ENCODE data around the gene PDZD4.

Gene PDZD4

DNA sequence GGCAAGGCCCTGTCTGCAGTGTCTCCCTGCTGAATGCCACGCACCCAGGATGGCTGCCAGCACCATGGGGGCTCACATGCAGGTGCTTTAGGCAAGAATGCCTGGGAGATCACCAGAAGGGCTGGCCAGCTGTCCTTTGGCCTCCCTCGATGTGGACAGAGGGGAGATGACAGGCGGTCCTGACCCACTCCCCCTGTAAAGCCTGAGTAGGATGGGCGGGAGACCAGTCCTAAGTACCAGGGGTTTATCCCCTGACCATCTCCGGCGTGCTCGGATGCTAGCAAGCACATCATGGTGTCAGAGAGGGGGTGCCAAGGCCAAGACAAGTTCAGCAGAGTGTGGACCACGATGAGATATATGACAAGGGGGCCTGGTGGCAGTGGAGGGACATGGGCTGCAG is 5.3 kb downstream of the PDZD4 start:
- TF ChIP-seq EGR1 (IDR thresholded peaks at IDR 0.05): no peak
- TF ChIP-seq, protein P1, sequence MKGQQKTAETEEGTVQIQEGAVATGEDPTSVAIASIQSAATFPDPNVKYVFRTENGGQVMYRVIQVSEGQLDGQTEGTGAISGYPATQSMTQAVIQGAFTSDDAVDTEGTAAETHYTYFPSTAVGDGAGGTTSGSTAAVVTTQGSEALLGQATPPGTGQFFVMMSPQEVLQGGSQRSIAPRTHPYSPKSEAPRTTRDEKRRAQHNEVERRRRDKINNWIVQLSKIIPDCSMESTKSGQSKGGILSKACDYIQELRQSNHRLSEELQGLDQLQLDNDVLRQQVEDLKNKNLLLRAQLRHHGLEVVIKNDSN (IDR thresholded peaks at IDR 0.05): no peak
- TF ChIP-seq CREB1 (IDR thresholded peaks at IDR 0.05; ENCODE audit: low read depth): no peak
- no peak for TF ChIP-seq FOXM1 (IDR thresholded peaks at IDR 0.05; ENCODE audit: borderline replicate concordance, low read depth)
- TF ChIP-seq RAD21 (IDR thresholded peaks at IDR 0.05; ENCODE audit: low read depth): no peak
- no peak for TF ChIP-seq REST (IDR thresholded peaks at IDR 0.05; ENCODE audit: low read depth)
- TF ChIP-seq CEBPB (IDR thresholded peaks at IDR 0.05): no peak
- no peak for TF ChIP-seq YY1 (IDR thresholded peaks at IDR 0.05; ENCODE audit: low read depth)
- no peak for TF ChIP-seq TCF12 (IDR thresholded peaks at IDR 0.05; ENCODE audit: low read depth)
- no peak for TF ChIP-seq MAX (IDR thresholded peaks at IDR 0.05)
- no peak for TF ChIP-seq EP300 (IDR thresholded peaks at IDR 0.05; ENCODE audit: borderline replicate concordance)

DNA sequence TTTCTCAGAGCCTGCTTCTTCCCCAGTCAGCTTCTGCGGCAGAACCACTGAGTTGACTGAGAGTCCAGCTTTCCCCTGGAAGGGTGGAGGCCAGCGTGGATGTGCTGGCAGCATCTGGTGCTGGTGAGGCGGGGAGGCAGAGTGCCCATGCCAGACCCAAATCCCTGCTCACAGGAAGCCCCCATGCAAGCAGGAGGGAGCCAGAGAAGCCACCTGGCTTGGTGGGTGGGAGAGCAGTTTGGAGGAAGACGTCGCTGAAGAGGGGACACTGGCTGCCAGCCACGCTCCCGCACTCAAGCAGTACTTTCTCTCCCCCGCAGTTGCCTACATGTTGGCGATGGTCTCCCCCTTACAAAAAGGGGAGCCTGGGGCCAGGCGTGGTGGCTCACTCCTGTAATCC is 6.0 kb downstream of the PDZD4 start:
- TF ChIP-seq, protein P1 (IDR thresholded peaks at IDR 0.05): no peak
- TF ChIP-seq ZBTB7A (IDR thresholded peaks at IDR 0.05; ENCODE audit: low read depth) (no peak), TAF1 (IDR thresholded peaks at IDR 0.05; ENCODE audit: low read depth) (no peak), TCF12 (IDR thresholded peaks at IDR 0.05; ENCODE audit: low read depth) (no peak), EGR1 (IDR thresholded peaks at IDR 0.05) (no peak), FOXM1 (IDR thresholded peaks at IDR 0.05; ENCODE audit: borderline replicate concordance, low read depth) (no peak), MAX (IDR thresholded peaks at IDR 0.05) (no peak), CREB1 (IDR thresholded peaks at IDR 0.05; ENCODE audit: low read depth) (no peak)

DNA sequence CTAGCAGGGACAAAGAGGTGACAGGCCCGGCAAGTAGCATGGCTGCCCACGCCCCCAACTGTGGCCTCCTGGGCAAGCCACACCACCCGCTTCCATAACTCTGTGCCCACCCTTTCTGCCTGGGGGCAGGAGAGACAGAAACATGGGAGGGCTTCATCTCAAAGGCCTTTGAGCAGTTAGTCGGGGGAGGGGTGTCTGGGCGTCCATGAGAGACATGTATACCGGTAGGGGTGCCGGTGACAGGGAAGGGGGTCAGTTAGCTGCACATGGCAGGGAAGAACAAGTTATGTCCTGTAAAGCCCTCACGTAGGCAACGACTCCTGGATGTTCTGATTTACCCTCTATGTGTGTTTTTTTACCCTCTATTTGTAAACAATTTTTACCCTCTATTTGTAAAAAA is 9.3 kb downstream of the PDZD4 start:
- no peak for TF ChIP-seq RAD21 (IDR thresholded peaks at IDR 0.05; ENCODE audit: low read depth)
- TF ChIP-seq TAF1 (IDR thresholded peaks at IDR 0.05; ENCODE audit: low read depth): no peak
- TF ChIP-seq TCF12 (IDR thresholded peaks at IDR 0.05; ENCODE audit: low read depth): no peak
- TF ChIP-seq CEBPB (IDR thresholded peaks at IDR 0.05): no peak
- no peak for TF ChIP-seq REST (IDR thresholded peaks at IDR 0.05; ENCODE audit: low read depth)
- TF ChIP-seq ZBTB7A (IDR thresholded peaks at IDR 0.05; ENCODE audit: low read depth): no peak
- TF ChIP-seq YY1 (IDR thresholded peaks at IDR 0.05; ENCODE audit: low read depth): no peak
- no peak for TF ChIP-seq TEAD4 (IDR thresholded peaks at IDR 0.05)
- TF ChIP-seq FOXM1 (IDR thresholded peaks at IDR 0.05; ENCODE audit: borderline replicate concordance, low read depth): no peak
- TF ChIP-seq CREB1 (IDR thresholded peaks at IDR 0.05; ENCODE audit: low read depth): no peak
- TF ChIP-seq, protein P1 (IDR thresholded peaks at IDR 0.05): no peak
- TF ChIP-seq EGR1 (IDR thresholded peaks at IDR 0.05): no peak
- no peak for TF ChIP-seq EP300 (IDR thresholded peaks at IDR 0.05; ENCODE audit: borderline replicate concordance)
- TF ChIP-seq NFIC (IDR thresholded peaks at IDR 0.05): no peak
- no peak for TF ChIP-seq MAX (IDR thresholded peaks at IDR 0.05)

GRCh38 chrX:153820601-153821000 is 9.7 kb downstream of the PDZD4 start:
- TF ChIP-seq MAX (IDR thresholded peaks at IDR 0.05) (no peak), NFIC (IDR thresholded peaks at IDR 0.05) (no peak), YY1 (IDR thresholded peaks at IDR 0.05; ENCODE audit: low read depth) (no peak), TAF1 (IDR thresholded peaks at IDR 0.05; ENCODE audit: low read depth) (no peak), TCF12 (IDR thresholded peaks at IDR 0.05; ENCODE audit: low read depth) (no peak), RAD21 (IDR thresholded peaks at IDR 0.05; ENCODE audit: low read depth) (no peak), REST (IDR thresholded peaks at IDR 0.05; ENCODE audit: low read depth) (no peak), FOXM1 (IDR thresholded peaks at IDR 0.05; ENCODE audit: borderline replicate concordance, low read depth) (no peak), CEBPB (IDR thresholded peaks at IDR 0.05) (no peak), TEAD4 (IDR thresholded peaks at IDR 0.05) (no peak), EGR1 (IDR thresholded peaks at IDR 0.05) (no peak), EP300 (IDR thresholded peaks at IDR 0.05; ENCODE audit: borderline replicate concordance) (no peak), ZBTB7A (IDR thresholded peaks at IDR 0.05; ENCODE audit: low read depth) (no peak), CREB1 (IDR thresholded peaks at IDR 0.05; ENCODE audit: low read depth) (no peak)
- TF ChIP-seq, protein P1 (IDR thresholded peaks at IDR 0.05): no peak

Measured in Ishikawa (cell line).